GM12878 (cell line): ENCODE data around the gene BCAP29. TPM values are rescaled to one million over a fixed set of nuclear protein-coding genes. Genes with fewer than 3 reads are reported as not detected.

Experiments used
- ATAC-seq: fragments of 200-7000 bp; cut with Tn5 transposase; 3 replicates; pipeline ENCODE4 v1.9.1; 2020; ENCODE audit warnings: mild to moderate bottlenecking, moderate library complexity
- BruUV-seq: library from RNA; stranded (reverse); fragments of 400-500 nt; replicated peaks from 2 replicates; lab custom pipeline; 2021; lab: Mats Ljungman, UMichigan
- CTCF ChIA-PET: fragments of 300-600 bp; sonication (Branson Sonifier 250); formaldehyde crosslinking; extraction: SDS; loops from one replicate; lab custom pipeline; 2021; ENCODE audit warnings: inconsistent platforms; lab: Yijun Ruan, JAX
- POLR2A ChIA-PET: fragments of 350-600 bp; formaldehyde crosslinking; extraction: SDS; loops from one replicate; lab custom pipeline; 2021; ENCODE audit warnings: inconsistent platforms; lab: Charles Lee
- RAD21 ChIA-PET: fragments of 300-600 bp; sonication (Branson Sonifier 250); formaldehyde crosslinking; loops from one replicate; lab custom pipeline; 2023; ENCODE audit warnings: antibody characterized with exemption; ENCODE audit not compliant: unreplicated experiment; lab: Charles Lee
- SMC1A ChIA-PET: fragments of 300-600 bp; sonication (Branson Sonifier 250); formaldehyde crosslinking; loops from one replicate; lab custom pipeline; 2023; ENCODE audit not compliant: unreplicated experiment, uncharacterized antibody; lab: Charles Lee
- DNase-seq: peaks from one replicate; pipeline ENCODE4 v3.0.0-alpha.2; 2011; ENCODE audit warnings: low read depth, low spot score
- FAIRE-seq: peaks from 3 replicates; lab custom pipeline; 2011; peaks lifted over from hg19 to GRCh38; lab: Jason Lieb, UNC
- H2AFZ ChIP-seq: 2 replicates; pipeline ENCODE4 v1.6.0; 2011; ENCODE audit warnings: low read depth, low read length, control low read depth; ENCODE audit not compliant: control insufficient read depth
- H3K27ac ChIP-seq: 2 replicates; pipeline ENCODE4 v1.5.1; 2011; ENCODE audit warnings: control low read depth; ENCODE audit not compliant: control insufficient read depth, insufficient read depth
- H3K27me3 ChIP-seq, 2 experiments: replicated peaks in 1 of 2; 2 replicates each; pipeline versions ENCODE4 v1.6.0 to v1.6.1; 2011; ENCODE audit warnings: low read length in 1 of 2; ENCODE audit not compliant: control insufficient read depth in 2 of 2, insufficient read depth in 2 of 2
- H3K36me3 ChIP-seq, 2 experiments: 2 replicates each; pipeline ENCODE4 v1.5.1; 2011; ENCODE audit warnings: low read length in 1 of 2; ENCODE audit not compliant: control insufficient read depth in 2 of 2, insufficient read depth in 2 of 2
- H3K4me1 ChIP-seq: 2 replicates; pipeline ENCODE4 v1.6.1; 2011; ENCODE audit warnings: mild to moderate bottlenecking, low read length, moderate library complexity, mixed read lengths; ENCODE audit not compliant: control insufficient read depth, insufficient read depth
- H3K4me2 ChIP-seq: 2 replicates; pipeline ENCODE4 v1.6.0; 2011; ENCODE audit warnings: control low read depth; ENCODE audit not compliant: control insufficient read depth, insufficient read depth
- H3K4me3 ChIP-seq: fragments of 200-600 bp; sonication (generic); 2 replicates; pipeline ENCODE4 v1.5.1; 2016
- H3K79me2 ChIP-seq: 2 replicates; pipeline ENCODE4 v1.6.0; 2011; ENCODE audit warnings: low read length; ENCODE audit not compliant: control insufficient read depth, insufficient read depth
- H3K9ac ChIP-seq: 2 replicates; pipeline ENCODE4 v1.8.0; 2011; ENCODE audit warnings: low read length, control low read depth, mixed read lengths; ENCODE audit not compliant: control insufficient read depth, insufficient read depth
- H3K9me3 ChIP-seq: replicated peaks from 3 replicates; pipeline ENCODE4 v1.5.1; 2011; ENCODE audit warnings: mild to moderate bottlenecking, low read length; ENCODE audit not compliant: control insufficient read depth, insufficient read depth
- H4K20me1 ChIP-seq: 2 replicates; pipeline ENCODE4 v1.6.0; 2011; ENCODE audit not compliant: control insufficient read depth, insufficient read depth
- ASH2L ChIP-seq: fragments of 300-600, 200-600 bp; sonication (generic); IDR thresholded peaks from 2 replicates; pipeline ENCODE4 v1.6.1; 2017; ENCODE audit warnings: low read depth, mild to moderate bottlenecking, borderline replicate concordance
- ATF7 ChIP-seq: fragments of 450-650 bp; IDR thresholded peaks from 2 replicates; pipeline ENCODE4 v1.6.1; 2016; ENCODE audit warnings: low read depth, mild to moderate bottlenecking
- BHLHE40 ChIP-seq, 2 experiments: fragments of 450-650 bp in 1 of 2; IDR thresholded peaks; 2 replicates each; pipeline ENCODE4 v1.6.1; 2011 to 2017; ENCODE audit warnings: low read depth in 2 of 2, borderline replicate concordance in 1 of 2, improper control_type of control experiment in 1 of 2, low read length in 1 of 2, mild to moderate bottlenecking in 1 of 2
- IRF4 ChIP-seq: IDR thresholded peaks from 2 replicates; pipeline ENCODE4 v1.6.1; 2011; ENCODE audit warnings: low read depth, low read length
- JUNB ChIP-seq: IDR thresholded peaks from 2 replicates; pipeline ENCODE4 v1.6.1; 2016; ENCODE audit warnings: antibody characterized with exemption, mild to moderate bottlenecking
- KAT2A ChIP-seq: conservative IDR thresholded peaks from 2 replicates; pipeline ENCODE4 v1.6.1; 2011; ENCODE audit warnings: low read depth, low read length; ENCODE audit not compliant: control insufficient read depth
- MYC ChIP-seq: IDR thresholded peaks from 2 replicates; pipeline ENCODE4 v1.6.1; 2011; ENCODE audit warnings: mild to moderate bottlenecking, low read length, moderate library complexity, inconsistent platforms; ENCODE audit not compliant: insufficient read depth, insufficient replicate concordance, insufficient read length, severe bottlenecking
- NRF1 ChIP-seq: conservative IDR thresholded peaks from 2 replicates; pipeline ENCODE4 v1.6.1; 2011; ENCODE audit warnings: mild to moderate bottlenecking, low read depth, low read length, improper control_type of control experiment
- RELA ChIP-seq: fragments of 450-650 bp; IDR thresholded peaks from 2 replicates; pipeline ENCODE4 v1.8.0; 2014; ENCODE audit warnings: borderline replicate concordance; ENCODE audit not compliant: partially characterized antibody
- TAF1 ChIP-seq: IDR thresholded peaks from 2 replicates; pipeline ENCODE4 v1.6.1; 2011; ENCODE audit warnings: mild to moderate bottlenecking, low read depth, low read length, borderline replicate concordance
- TARDBP ChIP-seq: IDR thresholded peaks from 2 replicates; pipeline ENCODE4 v1.6.1; 2016; ENCODE audit warnings: borderline replicate concordance
- ZBED1 ChIP-seq: IDR thresholded peaks from 2 replicates; pipeline ENCODE4 v1.6.1; 2016; ENCODE audit warnings: borderline replicate concordance
- ZNF274 ChIP-seq: IDR thresholded peaks from one replicate; pipeline ENCODE4 v1.8.0; 2011; ENCODE audit not compliant: insufficient read length, insufficient read depth
- WGBS: methylation state at CpG from one replicate; pipeline ENCODE4 v1.1.6; 2016; ENCODE audit warnings: low lambda C conversion rate; ENCODE audit not compliant: insufficient replicate concordance, insufficient coverage; ENCODE audit errors: missing lambda C conversion rate; 5-methylcytosine and 5-hydroxymethylcytosine counted together
- in situ Hi-C: fragments of 300-500 bp; cut with MboI; formaldehyde crosslinking; loops from 9 replicates; pipeline ENCODE4 v1.14.3; 2018; ENCODE audit warnings: mixed read lengths
- intact Hi-C: fragments of 100-400 bp; cut with micrococcal nuclease; formaldehyde crosslinking; loops from one replicate; pipeline ENCODE4 v1.14.2; 2022; ENCODE audit not compliant: unreplicated experiment
- polyA plus RNA-seq, 11 experiments: library from polyadenylated mRNA; depleted of rRNA in 4 of 11; unstranded in 6 of 11; stranded (reverse) in 5 of 11; fragments of >200 nt; fragmentation: Nextera tagmentation in 4 of 11; fragmentation: Illumina TruSeq in 1 of 11; extraction: Ambion mirVana in 4 of 11; extraction: Trizol in 1 of 11; gene quantifications; 1 replicate in 1 of 11; 2 replicates in 10 of 11; pipeline versions ENCODE4 v1.2.1 to v1.2.3, GENCODE V29; 2011 to 2016; ENCODE audit warnings: inconsistent platforms in 2 of 11, missing spikeins in 2 of 11, low read depth in 1 of 11
- total RNA-seq, 4 experiments: library from RNA; depleted of rRNA in 3 of 4; stranded (reverse); fragments of >200 nt in 3 of 4; fragmentation: Illumina TruSeq in 1 of 4; extraction: Trizol in 1 of 4; gene quantifications; 2 replicates each; pipeline versions ENCODE4 v1.2.1 to v1.2.3, GENCODE V29; 2013 to 2021
- TF ChIP-seq, protein P1 (sequence below): IDR thresholded peaks from 2 replicates; pipeline ENCODE4 v1.6.1; 2012; ENCODE audit warnings: low read depth, low read length, improper control_type of control experiment
- TF ChIP-seq, protein P2 (sequence below): fragments of 450-650 bp; IDR thresholded peaks from 2 replicates; pipeline ENCODE4 v1.6.1; 2017; ENCODE audit warnings: mild to moderate bottlenecking, moderate library complexity
- TF ChIP-seq, protein P3 (sequence below): fragments of 450-650 bp; IDR thresholded peaks from 2 replicates; pipeline ENCODE4 v1.6.1; 2016; ENCODE audit warnings: mild to moderate bottlenecking
- TF ChIP-seq, protein P4 (sequence below): IDR thresholded peaks from 2 replicates; pipeline ENCODE4 v1.6.1; 2011; ENCODE audit warnings: mild to moderate bottlenecking, low read depth, low read length, moderate library complexity; ENCODE audit not compliant: insufficient replicate concordance

Gene BCAP29
- total and polyA plus RNA-seq, 10 of the 15 experiments (the other 5 are each of a cell fraction or from before 2014, with no cell fraction given), result 26.5 to 58.5 (median 34.8) TPM

DNA sequence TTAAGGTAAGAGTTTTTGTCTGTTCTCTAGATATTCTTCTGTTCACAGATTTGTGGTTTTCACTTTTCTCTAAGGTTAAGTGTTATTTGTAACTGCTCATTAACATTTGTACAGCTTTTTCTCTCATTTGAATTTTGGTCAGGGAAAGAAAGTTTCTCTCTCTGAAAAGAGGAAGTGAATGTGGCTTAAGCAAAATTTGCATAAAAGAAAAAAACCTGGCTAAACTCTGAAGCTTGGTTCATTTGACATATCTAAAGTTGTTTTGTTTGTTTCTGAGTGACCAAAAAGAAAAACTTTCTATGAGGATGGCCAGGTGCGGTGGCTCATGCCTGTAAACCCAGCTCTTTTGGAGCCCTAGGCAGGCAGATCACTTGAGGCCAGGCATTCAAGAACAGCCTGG, 58.5 kb downstream of the BCAP29 start:
- in situ Hi-C loops, result no loop called here
- ChIA-PET SMC1A (interaction anchor here (0.6 to 1.0 kb wide), 4 partner anchors 37 to 470 kb away, joined by 3 read pairs; partner anchors contain the start of gene HBP1), POLR2A (interaction anchor here (1.0 kb wide), 1 partner anchor 75 kb away, joined by 3 read pairs; the partner anchor contains the start of genes COG5 and DUS4L), RAD21 (no interaction called here), CTCF (interaction anchor here (1.1 to 1.5 kb wide), 3 partner anchors 20 to 104 kb away, joined by 3 read pairs; no protein-coding TSS in a partner anchor)
- Histone ChIP-seq H3K4me2 (peak overlapping the region; percentile 57), H2AFZ (no peak overlapping the region), H3K36me3 (no peaks in the 10 kb centered on the region), H3K9me3 (peaks cover 2% of the 10 kb centered on the region; the same call in 2 of the 3 replicates), H3K4me1 (peaks cover 15% of the 10 kb centered on the region), H3K79me2 (no peaks in the 10 kb centered on the region), H3K4me3 (peak overlapping the region; percentile 13; the same call in 1 of the 2 replicates), H3K9ac (no peak overlapping the region), H4K20me1 (no peaks in the 10 kb centered on the region), H3K27me3 (peaks cover 0 to 3% of the 10 kb centered on the region in 2 experiments; a peak in 1 of 4 replicates), H3K27ac (0 out of 2 replicates have a peak overlapping the region, but pooled peaks have one; percentile 25)
- peak; percentile 93 for ATAC-seq
- FAIRE-seq, result peak; percentile 86
- DNase-seq, result peak; percentile 75
- 5% methylated on average over 1 of the region's 1 CpG for WGBS
- intact Hi-C loops, result no loop called here
- no TSS peak for BruUV-seq
- TF ChIP-seq JUNB (no peak), NRF1 (no peak), ZNF274 (no peak), TAF1 (no peak), RELA (no peak), ASH2L (peak; percentile 50; the same call in 1 of the 2 replicates), TARDBP (no peak), ATF7 (no peak), ZBED1 (no peak), IRF4 (no peak), KAT2A (no peak), MYC (no peak), BHLHE40 (IDR thresholded peaks at IDR 0.05; ENCODE audit: borderline replicate concordance in 1 of 2, low read depth in 2 of 2, low read length in 1 of 2) (peak; percentile 35 to 57; a peak in 2 of 4 replicates)
- TF ChIP-seq, protein P1, sequence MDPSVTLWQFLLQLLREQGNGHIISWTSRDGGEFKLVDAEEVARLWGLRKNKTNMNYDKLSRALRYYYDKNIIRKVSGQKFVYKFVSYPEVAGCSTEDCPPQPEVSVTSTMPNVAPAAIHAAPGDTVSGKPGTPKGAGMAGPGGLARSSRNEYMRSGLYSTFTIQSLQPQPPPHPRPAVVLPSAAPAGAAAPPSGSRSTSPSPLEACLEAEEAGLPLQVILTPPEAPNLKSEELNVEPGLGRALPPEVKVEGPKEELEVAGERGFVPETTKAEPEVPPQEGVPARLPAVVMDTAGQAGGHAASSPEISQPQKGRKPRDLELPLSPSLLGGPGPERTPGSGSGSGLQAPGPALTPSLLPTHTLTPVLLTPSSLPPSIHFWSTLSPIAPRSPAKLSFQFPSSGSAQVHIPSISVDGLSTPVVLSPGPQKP, result no peak
- TF ChIP-seq, protein P2, sequence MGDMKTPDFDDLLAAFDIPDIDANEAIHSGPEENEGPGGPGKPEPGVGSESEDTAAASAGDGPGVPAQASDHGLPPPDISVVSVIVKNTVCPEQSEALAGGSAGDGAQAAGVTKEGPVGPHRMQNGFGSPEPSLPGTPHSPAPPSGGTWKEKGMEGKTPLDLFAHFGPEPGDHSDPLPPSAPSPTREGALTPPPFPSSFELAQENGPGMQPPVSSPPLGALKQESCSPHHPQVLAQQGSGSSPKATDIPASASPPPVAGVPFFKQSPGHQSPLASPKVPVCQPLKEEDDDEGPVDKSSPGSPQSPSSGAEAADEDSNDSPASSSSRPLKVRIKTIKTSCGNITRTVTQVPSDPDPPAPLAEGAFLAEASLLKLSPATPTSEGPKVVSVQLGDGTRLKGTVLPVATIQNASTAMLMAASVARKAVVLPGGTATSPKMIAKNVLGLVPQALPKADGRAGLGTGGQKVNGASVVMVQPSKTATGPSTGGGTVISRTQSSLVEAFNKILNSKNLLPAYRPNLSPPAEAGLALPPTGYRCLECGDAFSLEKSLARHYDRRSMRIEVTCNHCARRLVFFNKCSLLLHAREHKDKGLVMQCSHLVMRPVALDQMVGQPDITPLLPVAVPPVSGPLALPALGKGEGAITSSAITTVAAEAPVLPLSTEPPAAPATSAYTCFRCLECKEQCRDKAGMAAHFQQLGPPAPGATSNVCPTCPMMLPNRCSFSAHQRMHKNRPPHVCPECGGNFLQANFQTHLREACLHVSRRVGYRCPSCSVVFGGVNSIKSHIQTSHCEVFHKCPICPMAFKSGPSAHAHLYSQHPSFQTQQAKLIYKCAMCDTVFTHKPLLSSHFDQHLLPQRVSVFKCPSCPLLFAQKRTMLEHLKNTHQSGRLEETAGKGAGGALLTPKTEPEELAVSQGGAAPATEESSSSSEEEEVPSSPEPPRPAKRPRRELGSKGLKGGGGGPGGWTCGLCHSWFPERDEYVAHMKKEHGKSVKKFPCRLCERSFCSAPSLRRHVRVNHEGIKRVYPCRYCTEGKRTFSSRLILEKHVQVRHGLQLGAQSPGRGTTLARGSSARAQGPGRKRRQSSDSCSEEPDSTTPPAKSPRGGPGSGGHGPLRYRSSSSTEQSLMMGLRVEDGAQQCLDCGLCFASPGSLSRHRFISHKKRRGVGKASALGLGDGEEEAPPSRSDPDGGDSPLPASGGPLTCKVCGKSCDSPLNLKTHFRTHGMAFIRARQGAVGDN, result no peak
- TF ChIP-seq, protein P3, sequence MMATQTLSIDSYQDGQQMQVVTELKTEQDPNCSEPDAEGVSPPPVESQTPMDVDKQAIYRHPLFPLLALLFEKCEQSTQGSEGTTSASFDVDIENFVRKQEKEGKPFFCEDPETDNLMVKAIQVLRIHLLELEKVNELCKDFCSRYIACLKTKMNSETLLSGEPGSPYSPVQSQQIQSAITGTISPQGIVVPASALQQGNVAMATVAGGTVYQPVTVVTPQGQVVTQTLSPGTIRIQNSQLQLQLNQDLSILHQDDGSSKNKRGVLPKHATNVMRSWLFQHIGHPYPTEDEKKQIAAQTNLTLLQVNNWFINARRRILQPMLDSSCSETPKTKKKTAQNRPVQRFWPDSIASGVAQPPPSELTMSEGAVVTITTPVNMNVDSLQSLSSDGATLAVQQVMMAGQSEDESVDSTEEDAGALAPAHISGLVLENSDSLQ, result peak; percentile 11; the same call in 1 of the 2 replicates
- TF ChIP-seq, protein P4, sequence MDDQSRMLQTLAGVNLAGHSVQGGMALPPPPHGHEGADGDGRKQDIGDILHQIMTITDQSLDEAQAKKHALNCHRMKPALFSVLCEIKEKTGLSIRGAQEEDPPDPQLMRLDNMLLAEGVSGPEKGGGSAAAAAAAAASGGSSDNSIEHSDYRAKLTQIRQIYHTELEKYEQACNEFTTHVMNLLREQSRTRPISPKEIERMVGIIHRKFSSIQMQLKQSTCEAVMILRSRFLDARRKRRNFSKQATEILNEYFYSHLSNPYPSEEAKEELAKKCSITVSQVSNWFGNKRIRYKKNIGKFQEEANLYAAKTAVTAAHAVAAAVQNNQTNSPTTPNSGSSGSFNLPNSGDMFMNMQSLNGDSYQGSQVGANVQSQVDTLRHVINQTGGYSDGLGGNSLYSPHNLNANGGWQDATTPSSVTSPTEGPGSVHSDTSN, result no peak
